GM23338 (cell line): ENCODE results near the gene DNAH8.

Experiments
- CREB1 ChIP-seq: fragments of 250-450 bp; sonication (Bioruptor Pico); IDR thresholded peaks from 2 replicates; pipeline ENCODE4 v1.5.0; 2020; ENCODE audit warnings: low read depth, mild to moderate bottlenecking, moderate library complexity
- EZH2 ChIP-seq: fragments of 200-600 bp; sonication (generic); IDR thresholded peaks from one replicate; pipeline ENCODE4 v1.8.0; 2017; ENCODE audit warnings: antibody characterized with exemption, mild to moderate bottlenecking, low read depth; ENCODE audit not compliant: unreplicated experiment
- EZH2phosphoT487 ChIP-seq: fragments of 200-600 bp; sonication (generic); IDR thresholded peaks from one replicate; pipeline ENCODE4 v1.8.1; 2018; ENCODE audit warnings: antibody characterized with exemption; ENCODE audit not compliant: unreplicated experiment
- JUNB ChIP-seq: IDR thresholded peaks from one replicate; pipeline ENCODE4 v1.6.1; 2016; ENCODE audit warnings: antibody characterized with exemption; ENCODE audit not compliant: unreplicated experiment
- NANOG ChIP-seq: IDR thresholded peaks from 2 replicates; pipeline ENCODE4 v1.6.1; 2016; ENCODE audit warnings: antibody characterized with exemption, borderline replicate concordance
- POLR2AphosphoS5 ChIP-seq: IDR thresholded peaks from 2 replicates; pipeline ENCODE4 v1.6.1; 2016; ENCODE audit warnings: antibody characterized with exemption, low read depth
- STAT1 ChIP-seq: IDR thresholded peaks from one replicate; pipeline ENCODE4 v1.6.1; 2016; ENCODE audit warnings: antibody characterized with exemption; ENCODE audit not compliant: unreplicated experiment
- ZNF114 ChIP-seq: fragments of 250-450 bp; sonication (Bioruptor Pico); IDR thresholded peaks from 2 replicates; pipeline ENCODE4 v1.5.0; 2020; ENCODE audit warnings: mild to moderate bottlenecking, moderate library complexity
- ZNF331 ChIP-seq: fragments of 250-450 bp; sonication (Bioruptor Pico); IDR thresholded peaks from 2 replicates; pipeline ENCODE4 v1.5.0; 2020; ENCODE audit warnings: low read depth, mild to moderate bottlenecking, moderate library complexity
- TF ChIP-seq, protein P1 (sequence below), 2 experiments: fragments of 200-600 bp in 1 of 2; sonication (generic) in 1 of 2; conservative IDR thresholded peaks; 2 replicates each; pipeline versions ENCODE4 v1.5.1 to v1.6.1; 2016 to 2017; ENCODE audit warnings: antibody characterized with exemption in 2 of 2, low read depth in 2 of 2, mild to moderate bottlenecking in 2 of 2, moderate library complexity in 1 of 2
- TF ChIP-seq, protein P2 (sequence below): IDR thresholded peaks from one replicate; pipeline ENCODE4 v1.6.1; 2018; ENCODE audit warnings: antibody characterized with exemption; ENCODE audit not compliant: unreplicated experiment
- TF ChIP-seq, protein P3 (sequence below): IDR thresholded peaks from 2 replicates; pipeline ENCODE4 v1.6.1; 2016; ENCODE audit warnings: antibody characterized with exemption
- TF ChIP-seq, protein P4 (sequence below): fragments of 250-450 bp; sonication (Bioruptor Pico); IDR thresholded peaks from 2 replicates; pipeline ENCODE4 v1.5.0; 2020; ENCODE audit warnings: mild to moderate bottlenecking, moderate library complexity

- TF ChIP-seq POLR2AphosphoS5 (no peak), EZH2 (no peak), EZH2phosphoT487 (no peak), CREB1 (CRISPR knock-in tag) (no peak), JUNB (no peak), ZNF331 (CRISPR knock-in tag) (no peak), STAT1 (no peak), ZNF114 (CRISPR knock-in tag) (no peak), NANOG (no peak)
- TF ChIP-seq, protein P1, sequence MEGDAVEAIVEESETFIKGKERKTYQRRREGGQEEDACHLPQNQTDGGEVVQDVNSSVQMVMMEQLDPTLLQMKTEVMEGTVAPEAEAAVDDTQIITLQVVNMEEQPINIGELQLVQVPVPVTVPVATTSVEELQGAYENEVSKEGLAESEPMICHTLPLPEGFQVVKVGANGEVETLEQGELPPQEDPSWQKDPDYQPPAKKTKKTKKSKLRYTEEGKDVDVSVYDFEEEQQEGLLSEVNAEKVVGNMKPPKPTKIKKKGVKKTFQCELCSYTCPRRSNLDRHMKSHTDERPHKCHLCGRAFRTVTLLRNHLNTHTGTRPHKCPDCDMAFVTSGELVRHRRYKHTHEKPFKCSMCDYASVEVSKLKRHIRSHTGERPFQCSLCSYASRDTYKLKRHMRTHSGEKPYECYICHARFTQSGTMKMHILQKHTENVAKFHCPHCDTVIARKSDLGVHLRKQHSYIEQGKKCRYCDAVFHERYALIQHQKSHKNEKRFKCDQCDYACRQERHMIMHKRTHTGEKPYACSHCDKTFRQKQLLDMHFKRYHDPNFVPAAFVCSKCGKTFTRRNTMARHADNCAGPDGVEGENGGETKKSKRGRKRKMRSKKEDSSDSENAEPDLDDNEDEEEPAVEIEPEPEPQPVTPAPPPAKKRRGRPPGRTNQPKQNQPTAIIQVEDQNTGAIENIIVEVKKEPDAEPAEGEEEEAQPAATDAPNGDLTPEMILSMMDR (conservative IDR thresholded peaks at IDR 0.05; ENCODE audit: low read depth in 2 of 2), result no peak
- TF ChIP-seq, protein P2, sequence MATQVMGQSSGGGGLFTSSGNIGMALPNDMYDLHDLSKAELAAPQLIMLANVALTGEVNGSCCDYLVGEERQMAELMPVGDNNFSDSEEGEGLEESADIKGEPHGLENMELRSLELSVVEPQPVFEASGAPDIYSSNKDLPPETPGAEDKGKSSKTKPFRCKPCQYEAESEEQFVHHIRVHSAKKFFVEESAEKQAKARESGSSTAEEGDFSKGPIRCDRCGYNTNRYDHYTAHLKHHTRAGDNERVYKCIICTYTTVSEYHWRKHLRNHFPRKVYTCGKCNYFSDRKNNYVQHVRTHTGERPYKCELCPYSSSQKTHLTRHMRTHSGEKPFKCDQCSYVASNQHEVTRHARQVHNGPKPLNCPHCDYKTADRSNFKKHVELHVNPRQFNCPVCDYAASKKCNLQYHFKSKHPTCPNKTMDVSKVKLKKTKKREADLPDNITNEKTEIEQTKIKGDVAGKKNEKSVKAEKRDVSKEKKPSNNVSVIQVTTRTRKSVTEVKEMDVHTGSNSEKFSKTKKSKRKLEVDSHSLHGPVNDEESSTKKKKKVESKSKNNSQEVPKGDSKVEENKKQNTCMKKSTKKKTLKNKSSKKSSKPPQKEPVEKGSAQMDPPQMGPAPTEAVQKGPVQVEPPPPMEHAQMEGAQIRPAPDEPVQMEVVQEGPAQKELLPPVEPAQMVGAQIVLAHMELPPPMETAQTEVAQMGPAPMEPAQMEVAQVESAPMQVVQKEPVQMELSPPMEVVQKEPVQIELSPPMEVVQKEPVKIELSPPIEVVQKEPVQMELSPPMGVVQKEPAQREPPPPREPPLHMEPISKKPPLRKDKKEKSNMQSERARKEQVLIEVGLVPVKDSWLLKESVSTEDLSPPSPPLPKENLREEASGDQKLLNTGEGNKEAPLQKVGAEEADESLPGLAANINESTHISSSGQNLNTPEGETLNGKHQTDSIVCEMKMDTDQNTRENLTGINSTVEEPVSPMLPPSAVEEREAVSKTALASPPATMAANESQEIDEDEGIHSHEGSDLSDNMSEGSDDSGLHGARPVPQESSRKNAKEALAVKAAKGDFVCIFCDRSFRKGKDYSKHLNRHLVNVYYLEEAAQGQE, result no peak
- TF ChIP-seq, protein P3, sequence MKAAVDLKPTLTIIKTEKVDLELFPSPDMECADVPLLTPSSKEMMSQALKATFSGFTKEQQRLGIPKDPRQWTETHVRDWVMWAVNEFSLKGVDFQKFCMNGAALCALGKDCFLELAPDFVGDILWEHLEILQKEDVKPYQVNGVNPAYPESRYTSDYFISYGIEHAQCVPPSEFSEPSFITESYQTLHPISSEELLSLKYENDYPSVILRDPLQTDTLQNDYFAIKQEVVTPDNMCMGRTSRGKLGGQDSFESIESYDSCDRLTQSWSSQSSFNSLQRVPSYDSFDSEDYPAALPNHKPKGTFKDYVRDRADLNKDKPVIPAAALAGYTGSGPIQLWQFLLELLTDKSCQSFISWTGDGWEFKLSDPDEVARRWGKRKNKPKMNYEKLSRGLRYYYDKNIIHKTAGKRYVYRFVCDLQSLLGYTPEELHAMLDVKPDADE, result no peak
- TF ChIP-seq, protein P4, sequence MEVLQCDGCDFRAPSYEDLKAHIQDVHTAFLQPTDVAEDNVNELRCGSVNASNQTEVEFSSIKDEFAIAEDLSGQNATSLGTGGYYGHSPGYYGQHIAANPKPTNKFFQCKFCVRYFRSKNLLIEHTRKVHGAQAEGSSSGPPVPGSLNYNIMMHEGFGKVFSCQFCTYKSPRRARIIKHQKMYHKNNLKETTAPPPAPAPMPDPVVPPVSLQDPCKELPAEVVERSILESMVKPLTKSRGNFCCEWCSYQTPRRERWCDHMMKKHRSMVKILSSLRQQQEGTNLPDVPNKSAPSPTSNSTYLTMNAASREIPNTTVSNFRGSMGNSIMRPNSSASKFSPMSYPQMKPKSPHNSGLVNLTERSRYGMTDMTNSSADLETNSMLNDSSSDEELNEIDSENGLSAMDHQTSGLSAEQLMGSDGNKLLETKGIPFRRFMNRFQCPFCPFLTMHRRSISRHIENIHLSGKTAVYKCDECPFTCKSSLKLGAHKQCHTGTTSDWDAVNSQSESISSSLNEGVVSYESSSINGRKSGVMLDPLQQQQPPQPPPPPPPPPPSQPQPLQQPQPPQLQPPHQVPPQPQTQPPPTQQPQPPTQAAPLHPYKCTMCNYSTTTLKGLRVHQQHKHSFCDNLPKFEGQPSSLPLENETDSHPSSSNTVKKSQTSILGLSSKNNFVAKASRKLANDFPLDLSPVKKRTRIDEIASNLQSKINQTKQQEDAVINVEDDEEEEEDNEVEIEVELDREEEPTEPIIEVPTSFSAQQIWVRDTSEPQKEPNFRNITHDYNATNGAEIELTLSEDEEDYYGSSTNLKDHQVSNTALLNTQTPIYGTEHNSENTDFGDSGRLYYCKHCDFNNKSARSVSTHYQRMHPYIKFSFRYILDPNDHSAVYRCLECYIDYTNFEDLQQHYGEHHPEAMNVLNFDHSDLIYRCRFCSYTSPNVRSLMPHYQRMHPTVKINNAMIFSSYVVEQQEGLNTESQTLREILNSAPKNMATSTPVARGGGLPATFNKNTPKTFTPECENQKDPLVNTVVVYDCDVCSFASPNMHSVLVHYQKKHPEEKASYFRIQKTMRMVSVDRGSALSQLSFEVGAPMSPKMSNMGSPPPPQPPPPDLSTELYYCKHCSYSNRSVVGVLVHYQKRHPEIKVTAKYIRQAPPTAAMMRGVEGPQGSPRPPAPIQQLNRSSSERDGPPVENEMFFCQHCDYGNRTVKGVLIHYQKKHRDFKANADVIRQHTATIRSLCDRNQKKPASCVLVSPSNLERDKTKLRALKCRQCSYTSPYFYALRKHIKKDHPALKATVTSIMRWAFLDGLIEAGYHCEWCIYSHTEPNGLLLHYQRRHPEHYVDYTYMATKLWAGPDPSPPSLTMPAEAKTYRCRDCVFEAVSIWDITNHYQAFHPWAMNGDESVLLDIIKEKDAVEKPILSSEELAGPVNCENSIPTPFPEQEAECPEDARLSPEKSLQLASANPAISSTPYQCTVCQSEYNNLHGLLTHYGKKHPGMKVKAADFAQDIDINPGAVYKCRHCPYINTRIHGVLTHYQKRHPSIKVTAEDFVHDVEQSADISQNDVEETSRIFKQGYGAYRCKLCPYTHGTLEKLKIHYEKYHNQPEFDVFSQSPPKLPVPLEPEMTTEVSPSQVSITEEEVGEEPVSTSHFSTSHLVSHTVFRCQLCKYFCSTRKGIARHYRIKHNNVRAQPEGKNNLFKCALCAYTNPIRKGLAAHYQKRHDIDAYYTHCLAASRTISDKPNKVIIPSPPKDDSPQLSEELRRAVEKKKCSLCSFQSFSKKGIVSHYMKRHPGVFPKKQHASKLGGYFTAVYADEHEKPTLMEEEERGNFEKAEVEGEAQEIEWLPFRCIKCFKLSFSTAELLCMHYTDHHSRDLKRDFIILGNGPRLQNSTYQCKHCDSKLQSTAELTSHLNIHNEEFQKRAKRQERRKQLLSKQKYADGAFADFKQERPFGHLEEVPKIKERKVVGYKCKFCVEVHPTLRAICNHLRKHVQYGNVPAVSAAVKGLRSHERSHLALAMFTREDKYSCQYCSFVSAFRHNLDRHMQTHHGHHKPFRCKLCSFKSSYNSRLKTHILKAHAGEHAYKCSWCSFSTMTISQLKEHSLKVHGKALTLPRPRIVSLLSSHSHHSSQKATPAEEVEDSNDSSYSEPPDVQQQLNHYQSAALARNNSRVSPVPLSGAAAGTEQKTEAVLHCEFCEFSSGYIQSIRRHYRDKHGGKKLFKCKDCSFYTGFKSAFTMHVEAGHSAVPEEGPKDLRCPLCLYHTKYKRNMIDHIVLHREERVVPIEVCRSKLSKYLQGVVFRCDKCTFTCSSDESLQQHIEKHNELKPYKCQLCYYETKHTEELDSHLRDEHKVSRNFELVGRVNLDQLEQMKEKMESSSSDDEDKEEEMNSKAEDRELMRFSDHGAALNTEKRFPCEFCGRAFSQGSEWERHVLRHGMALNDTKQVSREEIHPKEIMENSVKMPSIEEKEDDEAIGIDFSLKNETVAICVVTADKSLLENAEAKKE (CRISPR knock-in tag), result no peak
These were observed 82.3 kb downstream of the DNAH8 start for GRCh38 chr6:38797391-38797790.
